ENCODE data around the gene PDE1C.
A peak's percentile ranks its signal among the peaks of the same experiment; 100 is the strongest.

The PDE1C gene

GRCh38 chr7:31775556-31775955 lies 294.7 kb downstream of the PDE1C start:
- no peak for DNase-seq (ENCODE audit: low spot score)

- DNase-seq (ENCODE audit: low spot score): no peak
Measured at GRCh38 chr7:31772211-31772610, 298.0 kb downstream of the PDE1C start.

DNA sequence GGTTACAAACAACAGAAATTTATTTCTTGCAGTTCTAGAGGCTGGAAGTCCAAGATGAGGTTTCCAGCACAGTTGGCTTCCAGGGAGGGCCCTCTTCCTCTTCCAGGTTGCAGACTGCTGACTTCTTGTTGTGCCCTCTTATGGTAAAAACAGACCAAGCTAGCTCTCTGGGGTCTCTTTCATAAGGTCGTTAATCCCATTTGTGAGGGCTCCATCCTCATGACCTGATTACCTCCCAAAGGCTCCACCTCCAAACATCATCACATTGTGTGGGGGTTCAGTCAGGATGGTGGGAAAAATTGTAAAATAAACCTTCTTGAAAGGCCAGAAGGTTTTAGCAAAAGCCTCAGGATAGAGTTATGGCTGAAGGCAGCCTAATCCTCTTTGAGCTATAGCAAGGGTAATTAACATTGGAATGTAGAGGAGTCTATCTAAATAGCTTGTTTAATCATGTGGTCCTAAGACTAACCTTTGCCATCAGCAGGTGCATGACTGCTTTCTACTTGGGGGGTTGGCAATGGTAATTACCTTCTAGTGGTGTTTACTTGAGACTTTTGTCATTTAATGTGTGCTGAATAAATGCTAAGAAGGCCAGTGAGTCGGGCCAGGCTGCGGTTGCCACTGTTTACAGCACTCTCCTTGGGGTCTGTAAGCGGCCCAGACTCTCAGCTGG lies 302.4 kb downstream of the PDE1C start:
- DNase-seq (ENCODE audit: low spot score): no peak

DNA sequence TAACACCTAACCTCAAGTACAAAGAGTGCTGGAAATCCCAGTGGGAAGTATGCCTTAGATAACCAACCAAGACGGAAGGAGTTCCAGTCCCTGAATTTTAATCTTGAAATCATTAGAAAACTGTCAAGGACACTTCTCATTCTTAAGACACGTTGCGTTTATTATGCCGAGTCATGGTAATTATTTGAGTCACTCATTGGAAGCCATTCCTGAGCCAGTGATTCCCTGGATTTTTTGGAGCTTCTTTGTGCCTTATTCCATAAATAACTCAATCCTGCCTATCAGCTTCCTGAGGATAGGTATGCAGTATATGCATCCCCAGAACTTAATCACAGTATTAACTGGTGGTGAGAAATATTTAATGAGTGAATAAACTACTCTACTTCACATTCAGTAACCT lies 305.7 kb downstream of the PDE1C start:
- no peak for DNase-seq (ENCODE audit: low spot score)

GRCh38 chr7:31763548-31763947 lies 306.7 kb downstream of the PDE1C start:
- no peak for DNase-seq (ENCODE audit: low spot score)

- DNase-seq (ENCODE audit: low spot score): no peak
Measured at GRCh38 chr7:31761646-31762045, 308.6 kb downstream of the PDE1C start.

DNA sequence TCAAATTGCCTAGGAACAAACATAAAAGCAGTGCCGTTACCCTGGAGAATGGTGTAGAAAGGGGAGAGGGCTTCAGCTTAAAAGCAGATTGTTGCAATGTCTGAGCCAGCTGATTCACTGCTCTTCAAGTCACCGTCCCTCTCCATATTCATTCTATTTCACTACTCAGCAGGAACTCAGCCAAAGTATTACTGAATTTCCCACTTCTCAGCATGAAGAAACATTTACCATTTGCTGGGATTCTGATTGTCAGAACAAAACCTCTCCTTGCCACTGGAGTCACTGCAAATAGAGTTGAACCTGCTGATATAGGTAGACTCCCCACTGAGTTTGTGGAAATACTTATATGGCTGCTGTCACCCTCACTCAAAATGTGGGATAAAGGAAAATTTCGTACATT lies 311.5 kb downstream of the PDE1C start:
- DNase-seq (ENCODE audit: low spot score): no peak

GRCh38 chr7:31751726-31752125 lies 318.5 kb downstream of the PDE1C start:
- no peak for DNase-seq (ENCODE audit: low spot score)

DNA sequence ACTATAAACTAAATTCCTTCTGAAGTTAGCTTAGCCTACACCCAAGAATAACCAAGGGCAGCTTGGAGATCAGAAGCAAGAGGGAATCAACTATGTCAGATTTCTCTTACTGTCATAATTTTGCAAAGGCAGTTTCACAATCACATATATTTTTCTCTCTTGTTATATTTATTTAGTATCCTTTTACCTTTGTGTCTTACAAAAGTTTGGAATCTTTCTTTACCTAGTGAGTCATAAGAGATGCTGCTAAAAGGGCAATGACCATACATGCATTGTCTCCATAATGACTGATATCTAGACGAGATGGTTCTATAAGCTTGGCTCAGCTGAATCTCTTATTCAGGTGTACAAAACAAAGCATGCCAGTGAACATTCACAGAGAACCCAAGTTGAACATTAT lies 322.1 kb downstream of the PDE1C start:
- no peak for DNase-seq (ENCODE audit: low spot score)

DNA sequence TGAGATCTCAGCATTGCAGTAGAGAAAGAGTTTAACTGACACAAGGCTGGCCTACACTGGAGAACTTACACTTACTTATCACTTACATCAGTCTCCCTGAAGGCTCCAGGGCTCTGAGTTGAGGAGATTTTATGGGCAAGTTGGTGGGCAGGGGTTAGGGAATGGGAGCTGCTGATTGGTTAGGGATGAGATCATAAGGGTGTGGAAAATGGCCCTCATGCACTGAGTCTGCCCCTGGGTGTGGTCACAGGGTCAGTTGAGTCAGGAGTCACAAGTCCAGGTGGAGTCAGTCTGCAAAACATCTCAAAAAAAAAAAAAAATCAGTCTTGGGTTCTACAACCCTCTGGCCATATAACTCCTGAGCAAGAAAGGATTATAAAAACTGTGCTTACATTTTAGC lies 322.7 kb downstream of the PDE1C start:
- DNase-seq (ENCODE audit: low spot score): no peak

GRCh38 chr7:31744294-31744874 lies 325.8 kb downstream of the PDE1C start:
- peak; percentile 76 for DNase-seq (ENCODE audit: low spot score)

GRCh38 chr7:31741852-31742251 lies 328.4 kb downstream of the PDE1C start:
- DNase-seq (ENCODE audit: low spot score): no peak

- peak; percentile 79 for DNase-seq (ENCODE audit: low spot score)
Measured at GRCh38 chr7:31735991-31736982, 333.9 kb downstream of the PDE1C start.

GRCh38 chr7:31734456-31734855 lies 335.8 kb downstream of the PDE1C start:
- DNase-seq (ENCODE audit: low spot score): no peak

- no peak for DNase-seq (ENCODE audit: low spot score)
Measured at GRCh38 chr7:31729195-31729804, 340.9 kb downstream of the PDE1C start.

DNA sequence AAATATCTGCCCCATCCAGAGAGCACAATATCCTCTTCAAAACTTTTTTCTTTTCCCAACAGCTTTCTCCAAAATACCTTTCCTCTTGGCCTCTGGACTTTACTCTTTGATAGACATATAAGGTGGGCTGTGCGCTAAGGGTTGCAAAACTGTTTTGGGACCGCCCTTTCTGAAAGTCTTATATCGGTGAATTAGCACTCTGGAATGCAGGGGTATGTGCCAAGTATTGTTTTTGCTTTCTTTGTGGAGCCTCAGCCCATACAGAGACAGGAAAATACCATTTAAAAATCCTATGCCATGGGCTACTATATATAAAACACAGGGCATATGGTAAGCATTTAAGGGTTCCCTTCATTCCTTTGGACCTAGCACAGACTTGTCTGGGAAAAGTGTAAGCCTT lies 345.5 kb downstream of the PDE1C start:
- no peak for DNase-seq (ENCODE audit: low spot score)

GRCh38 chr7:31720366-31720765 lies 349.8 kb downstream of the PDE1C start:
- DNase-seq (ENCODE audit: low spot score): no peak

DNA sequence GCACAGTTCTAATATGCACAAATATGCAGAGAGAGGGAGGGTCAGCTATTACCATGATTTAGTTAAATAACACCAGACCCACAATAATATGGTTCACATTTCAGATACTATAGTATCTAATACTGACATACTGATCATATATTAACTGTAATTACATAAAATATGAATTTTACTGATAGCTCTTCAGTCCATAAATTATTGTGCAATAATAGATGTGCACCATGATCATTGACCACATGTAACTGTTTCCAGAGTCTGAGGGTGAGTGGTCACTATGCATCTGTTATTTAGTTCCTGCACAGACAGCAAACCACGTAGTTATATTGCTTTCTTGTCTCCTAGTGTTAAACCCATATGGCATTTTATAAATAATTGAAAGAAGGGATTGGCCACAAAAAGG lies 353.9 kb downstream of the PDE1C start:
- no peak for DNase-seq (ENCODE audit: low spot score)

GRCh38 chr7:31710171-31710570 lies 360.0 kb downstream of the PDE1C start:
- DNase-seq (ENCODE audit: low spot score): no peak

GRCh38 chr7:31707089-31707488 lies 363.1 kb downstream of the PDE1C start:
- no peak for DNase-seq (ENCODE audit: low spot score)

DNA sequence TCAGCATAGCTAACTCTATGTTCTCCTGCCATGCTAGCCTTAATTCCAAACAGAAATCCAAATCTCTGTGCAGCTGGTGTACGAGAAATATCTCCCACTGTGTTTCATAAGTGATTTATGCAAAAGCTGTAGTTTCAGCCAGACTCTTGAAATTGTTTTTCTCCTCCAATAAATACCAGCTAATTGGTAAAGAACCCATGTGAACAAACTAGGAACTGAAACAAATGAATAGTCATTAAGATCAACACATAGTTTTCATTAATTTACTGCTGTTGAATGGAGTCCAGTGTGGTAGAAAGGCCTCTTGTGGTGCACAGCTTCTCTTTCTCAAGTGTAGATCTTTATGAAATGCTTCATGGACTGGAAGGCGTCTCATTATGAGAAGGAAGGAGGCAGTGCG lies 364.8 kb downstream of the PDE1C start:
- no peak for DNase-seq (ENCODE audit: low spot score)

GRCh38 chr7:31702354-31702753 lies 367.9 kb downstream of the PDE1C start:
- DNase-seq (ENCODE audit: low spot score): no peak

Measured in globus pallidus (tissue), 1 donor.